ENCODE results near the gene ACOX2. TPM values are rescaled to one million over a fixed set of nuclear protein-coding genes. Genes with fewer than 3 reads are reported as not detected.

ACOX2 gene
- total and polyA plus RNA-seq, 7 donors = 1.8 to 18.1 (median 4.4) TPM

DNA sequence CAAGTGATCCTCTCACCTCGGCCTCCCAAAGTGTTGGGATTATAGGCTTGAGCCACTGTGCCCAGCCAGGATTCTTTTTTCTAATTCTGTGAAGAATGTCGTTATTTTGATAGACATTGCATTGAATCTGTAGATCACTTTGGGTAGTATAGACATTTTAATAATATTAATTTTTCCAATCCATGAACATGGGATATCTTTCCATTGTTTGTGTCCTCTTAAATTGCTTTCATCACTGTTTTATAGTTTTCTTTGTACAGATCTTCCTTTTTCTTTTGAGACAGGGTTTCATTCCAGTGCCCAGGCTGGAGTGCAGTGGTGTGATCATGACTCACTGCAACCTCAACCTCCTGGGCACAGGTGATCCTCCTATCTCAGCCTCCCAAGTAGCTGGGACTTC, 56.7 kb downstream of the ACOX2 start:
- WGBS, 3 donors = 93 to 97% (median 96%) methylated on average over 2 of the region's 2 CpGs

GRCh38 chr3:58478781-58479180, 58.2 kb downstream of the ACOX2 start:
- no peak overlapping the region for H3K27ac ChIP-seq

More for the DNA sequence above, 56.7 kb downstream of the ACOX2 start:
- Histone ChIP-seq H3K9me3 (peaks cover 15% of the 10 kb centered on the region), H3K4me3 (no peak overlapping the region), H3K36me3 (ENCODE audit: insufficient read depth in 1 of 2, low read depth in 1 of 2) (no peaks in the 10 kb centered on the region), H3K27ac (no peak overlapping the region), H3K27me3 (ENCODE audit: insufficient read depth in 3 of 3, low read length in 2 of 3) (no peaks in the 10 kb centered on the region), H3K4me1 (peaks cover 5% of the 10 kb centered on the region)
- intact Hi-C loops (cut with DNase I) = no loop called here
- ATAC-seq = no peak
- TF ChIP-seq CTCF (IDR thresholded peaks at IDR 0.05) = no peak
- DNase-seq = no peak

GRCh38 chr3:58474967-58475578, 61.9 kb downstream of the ACOX2 start:
- H3K4me3 ChIP-seq = no peak overlapping the region
- intact Hi-C loops (cut with DNase I) = no loop called here
- DNase-seq = no peak
- H3K36me3 ChIP-seq (ENCODE audit: insufficient read depth in 1 of 2, low read depth in 1 of 2) = no peaks in the 10 kb centered on the region
- no peak for TF ChIP-seq CTCF (IDR thresholded peaks at IDR 0.05)
- no peaks in the 10 kb centered on the region for H3K27me3 ChIP-seq (ENCODE audit: insufficient read depth in 3 of 3, low read length in 2 of 3)
- no peak for ATAC-seq
- WGBS, 3 donors = 41 to 46% (median 44%) methylated on average over 3 of the region's 3 CpGs
- no peaks in the 10 kb centered on the region for H3K4me1 ChIP-seq
- no peak overlapping the region for H3K27ac ChIP-seq
- H3K9me3 ChIP-seq = peaks cover 7% of the 10 kb centered on the region

More at GRCh38 chr3:58478781-58479180, 58.2 kb downstream of the ACOX2 start:
- 86 to 93% (median 92%) methylated on average over 2 of the region's 2 CpGs for WGBS, 3 donors
- Histone ChIP-seq H3K27me3 (ENCODE audit: insufficient read depth in 3 of 3, low read length in 2 of 3) (no peaks in the 10 kb centered on the region), H3K9me3 (peaks cover 15% of the 10 kb centered on the region), H3K36me3 (ENCODE audit: insufficient read depth in 1 of 2, low read depth in 1 of 2) (no peaks in the 10 kb centered on the region), H3K4me3 (no peak overlapping the region), H3K4me1 (peaks cover under 1% of the 10 kb centered on the region)
- TF ChIP-seq CTCF (IDR thresholded peaks at IDR 0.05) = no peak
- ATAC-seq (no peak), DNase-seq (no peak)
- intact Hi-C loops (cut with DNase I) = no loop called here

DNA sequence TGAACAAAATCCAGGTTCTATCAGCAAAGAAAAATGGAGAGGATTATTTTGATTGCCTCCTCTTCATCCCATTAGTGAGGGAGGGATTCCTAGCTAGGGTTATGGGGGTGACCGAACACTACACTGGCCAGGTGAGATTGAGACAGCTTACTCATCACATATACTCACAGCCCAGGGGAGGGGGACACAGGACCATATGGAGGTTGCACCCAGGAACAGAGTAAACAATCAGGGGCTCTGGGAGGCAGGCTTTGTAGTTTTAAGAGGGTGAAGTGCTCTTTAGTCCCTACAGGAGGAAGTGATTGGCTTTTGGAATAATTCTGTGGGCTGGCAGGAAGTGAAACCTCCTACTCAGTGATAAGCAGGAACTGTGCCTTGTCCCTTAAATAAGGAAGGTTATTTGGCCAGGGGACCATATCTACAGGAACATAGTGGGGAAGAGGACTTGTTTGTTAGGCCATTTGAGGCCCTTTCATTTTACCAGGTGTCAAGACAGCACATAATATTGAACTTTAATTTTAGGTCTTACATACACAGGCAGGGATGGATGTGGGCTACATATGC, 62.6 kb downstream of the ACOX2 start:
- WGBS, 3 donors = 84 to 93% (median 92%) methylated on average over 1 of the region's 1 CpG
- no peak for DNase-seq
- Histone ChIP-seq H3K4me3 (no peak overlapping the region), H3K27ac (no peak overlapping the region), H3K27me3 (ENCODE audit: insufficient read depth in 3 of 3, low read length in 2 of 3) (no peaks in the 10 kb centered on the region), H3K36me3 (ENCODE audit: insufficient read depth in 1 of 2, low read depth in 1 of 2) (no peaks in the 10 kb centered on the region), H3K9me3 (peaks cover 4% of the 10 kb centered on the region), H3K4me1 (no peaks in the 10 kb centered on the region)
- intact Hi-C loops (cut with DNase I) = no loop called here
- ATAC-seq = no peak
- no peak for TF ChIP-seq CTCF (IDR thresholded peaks at IDR 0.05)

GRCh38 chr3:58473275-58473674, 63.7 kb downstream of the ACOX2 start:
- no peaks in the 10 kb centered on the region for H3K9me3 ChIP-seq
- H3K4me3 ChIP-seq = no peak overlapping the region
- no peaks in the 10 kb centered on the region for H3K4me1 ChIP-seq
- no peak for TF ChIP-seq CTCF (IDR thresholded peaks at IDR 0.05)
- intact Hi-C loops (cut with DNase I) = no loop called here
- H3K36me3 ChIP-seq (ENCODE audit: insufficient read depth in 1 of 2, low read depth in 1 of 2) = no peaks in the 10 kb centered on the region
- WGBS, 3 donors = 90 to 100% (median 92%) methylated on average over 1 of the region's 1 CpG
- H3K27ac ChIP-seq = no peak overlapping the region
- H3K27me3 ChIP-seq (ENCODE audit: insufficient read depth in 3 of 3, low read length in 2 of 3) = no peaks in the 10 kb centered on the region
- ATAC-seq (no peak), DNase-seq (no peak)

Measured in psoas muscle (tissue), 8 donors.